OCI-LY7 (cell line): Measurements from ENCODE around the gene FERMT2.

Source experiments
- CTCF ChIP-seq: fragments of 200-600 bp; sonication (generic); conservative IDR thresholded peaks from 2 replicates; pipeline ENCODE4 v1.5.1; 2014; ENCODE audit warnings: mild to moderate bottlenecking, antibody characterized with exemption, low read length, moderate library complexity, mixed read lengths
- EZH2phosphoT487 ChIP-seq: fragments of 200-600 bp; sonication (generic); IDR thresholded peaks from 2 replicates; pipeline ENCODE4 v1.6.1; 2018; ENCODE audit warnings: low read depth, borderline replicate concordance, mild to moderate bottlenecking, mixed run types, antibody characterized with exemption, low read length, moderate library complexity, mixed read lengths

DNA sequence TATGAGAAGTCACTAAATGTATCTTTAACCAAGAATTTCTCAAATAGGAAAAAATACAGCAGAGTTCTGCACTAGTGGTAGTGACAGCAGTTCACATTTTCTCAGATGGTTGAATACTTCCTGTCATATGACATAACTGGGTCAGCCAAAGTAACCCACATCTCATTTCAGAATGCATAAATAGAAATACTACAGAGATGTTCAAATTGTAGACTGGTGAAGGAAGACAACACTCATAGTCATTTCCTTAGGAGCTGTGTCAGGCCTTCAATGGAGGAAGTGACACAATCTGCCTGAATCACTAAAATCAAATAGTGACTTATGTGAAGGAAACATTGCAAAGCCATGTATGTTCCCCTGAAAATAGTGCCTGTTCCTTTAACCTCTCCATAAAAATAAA, 32.4 kb downstream of the FERMT2 start:
- no peak for TF ChIP-seq CTCF
- no peak for TF ChIP-seq EZH2phosphoT487
